T-helper 22 cell (primary cell): ENCODE data around the gene SKI.
"Not testable (repeated sequence)": the region's sequence is repeated elsewhere in the genome, so short reads cannot be mapped to it uniquely, and the experiment has no call there.

Experiments used
- DNase-seq: peaks from one replicate; pipeline ENCODE4 v3.0.0-alpha.2; 2020; ENCODE audit warnings: low read depth

SKI gene

DNA sequence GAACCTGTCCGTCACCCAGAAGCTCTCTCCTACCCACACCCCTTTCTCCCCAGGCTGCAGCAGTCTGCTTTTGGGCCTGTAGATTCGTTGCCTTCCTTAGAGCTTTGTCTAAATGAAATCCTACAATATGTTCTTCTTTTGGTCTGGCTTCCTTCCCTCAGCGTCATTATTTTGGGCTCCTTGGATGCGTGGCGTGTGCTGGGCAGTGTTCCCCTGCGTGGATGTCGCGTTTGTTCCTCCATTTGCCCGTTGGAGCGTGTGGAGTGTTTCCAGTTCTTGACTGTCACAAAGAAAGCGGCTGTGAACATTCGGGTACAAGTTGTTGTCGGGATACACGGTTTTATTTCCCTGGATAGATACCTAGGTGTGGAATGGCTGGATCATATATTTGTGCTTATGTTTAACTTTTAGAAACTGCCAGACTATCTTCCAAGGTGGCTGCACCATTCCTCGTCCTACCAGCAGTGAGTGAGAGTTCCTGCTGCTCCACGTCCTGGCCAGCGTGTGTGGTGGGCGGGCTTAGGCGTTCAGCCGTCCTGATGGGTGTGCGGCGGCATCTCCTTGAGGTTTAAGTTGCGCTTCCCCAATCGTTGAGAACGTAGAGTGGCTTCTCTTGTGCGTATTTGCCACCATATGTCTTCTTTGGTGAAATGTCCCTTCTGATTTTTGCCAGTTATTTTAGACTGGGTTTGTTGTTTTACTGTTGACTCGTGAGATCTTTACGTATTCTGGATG, 31.7 kb downstream of the SKI start:
- no peak for DNase-seq

DNA sequence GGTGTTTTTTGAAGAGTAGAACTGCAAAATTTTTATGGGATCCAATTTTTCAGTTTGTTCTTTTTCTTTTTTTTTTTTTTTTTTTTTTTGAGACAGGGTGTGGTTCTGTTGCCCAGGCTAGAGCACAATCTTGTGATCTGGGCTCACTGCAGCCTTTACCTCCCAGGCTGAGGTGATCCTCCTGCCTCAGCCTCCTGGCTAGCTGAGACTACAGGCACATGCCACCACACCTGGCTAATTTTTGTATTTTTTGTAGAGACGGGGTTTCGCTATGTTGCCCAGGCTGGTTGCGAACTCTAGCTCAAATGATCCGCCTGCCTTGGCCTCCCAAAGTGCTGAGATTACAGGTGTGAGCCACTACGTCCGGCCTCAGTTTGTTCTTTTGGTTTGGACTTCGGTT, 32.4 kb downstream of the SKI start:
- DNase-seq = not testable (repeated sequence)

DNA sequence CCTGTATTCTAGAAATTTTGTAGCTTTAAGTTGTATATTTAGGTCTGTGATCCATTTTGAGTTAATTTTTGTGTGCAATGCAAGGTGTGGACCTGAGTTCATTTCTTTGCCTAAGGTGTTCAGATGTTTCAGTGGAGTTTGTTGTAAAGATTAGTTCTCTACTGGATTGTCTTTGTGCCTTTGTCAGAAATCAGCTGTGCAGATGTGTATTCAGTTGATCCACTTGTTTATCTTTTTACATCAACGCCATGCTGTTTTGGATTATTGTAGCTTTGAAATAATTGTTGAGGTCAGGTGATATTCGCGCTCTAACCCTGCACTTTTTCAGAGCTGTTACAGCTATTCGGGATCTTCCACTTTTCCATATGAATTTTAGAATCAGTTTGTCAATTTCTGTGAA, 32.8 kb downstream of the SKI start:
- DNase-seq = no peak

DNA sequence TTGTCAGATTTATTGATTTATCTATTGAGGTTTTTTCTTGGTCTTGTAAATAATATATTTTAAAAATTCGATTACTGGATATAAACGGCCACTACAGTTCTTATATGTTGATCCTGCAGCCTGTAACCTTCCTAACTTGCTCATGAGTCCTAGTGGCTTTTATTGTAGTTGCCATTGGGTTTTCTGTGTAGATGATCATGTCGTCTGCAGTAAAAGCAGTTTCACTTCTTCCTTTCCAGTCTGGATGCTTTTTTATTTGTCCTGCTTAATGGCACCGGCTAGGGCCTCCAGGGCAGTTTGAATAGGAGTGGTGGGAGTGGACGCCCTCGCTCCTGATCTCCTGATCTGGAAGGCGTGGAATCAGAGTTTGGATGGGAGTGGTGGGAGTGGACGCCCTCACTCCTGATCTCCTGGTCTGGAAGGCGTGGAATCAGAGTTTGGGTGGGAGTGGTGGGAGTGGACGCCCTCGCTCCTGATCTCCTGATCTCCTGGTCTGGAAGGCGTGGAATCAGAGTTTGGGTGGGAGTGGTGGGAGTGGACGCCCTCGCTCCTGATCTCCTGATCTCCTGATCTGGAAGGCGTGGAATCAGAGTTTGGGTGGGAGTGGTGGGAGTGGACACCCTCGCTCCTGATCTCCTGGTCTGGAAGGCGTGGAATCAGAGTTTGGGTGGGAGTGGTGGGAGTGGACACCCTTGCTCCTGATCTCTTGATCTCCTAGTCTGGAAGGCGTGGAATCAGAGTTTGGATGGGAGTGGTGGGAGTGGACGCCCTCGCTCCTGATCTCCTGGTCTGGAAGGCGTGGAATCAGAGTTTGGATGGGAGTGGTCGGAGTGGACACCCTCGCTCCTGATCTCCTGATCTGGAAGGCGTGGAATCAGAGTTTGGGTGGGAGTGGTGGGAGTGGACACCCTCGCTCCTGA, 33.6 kb downstream of the SKI start:
- not testable (repeated sequence) for DNase-seq

DNA sequence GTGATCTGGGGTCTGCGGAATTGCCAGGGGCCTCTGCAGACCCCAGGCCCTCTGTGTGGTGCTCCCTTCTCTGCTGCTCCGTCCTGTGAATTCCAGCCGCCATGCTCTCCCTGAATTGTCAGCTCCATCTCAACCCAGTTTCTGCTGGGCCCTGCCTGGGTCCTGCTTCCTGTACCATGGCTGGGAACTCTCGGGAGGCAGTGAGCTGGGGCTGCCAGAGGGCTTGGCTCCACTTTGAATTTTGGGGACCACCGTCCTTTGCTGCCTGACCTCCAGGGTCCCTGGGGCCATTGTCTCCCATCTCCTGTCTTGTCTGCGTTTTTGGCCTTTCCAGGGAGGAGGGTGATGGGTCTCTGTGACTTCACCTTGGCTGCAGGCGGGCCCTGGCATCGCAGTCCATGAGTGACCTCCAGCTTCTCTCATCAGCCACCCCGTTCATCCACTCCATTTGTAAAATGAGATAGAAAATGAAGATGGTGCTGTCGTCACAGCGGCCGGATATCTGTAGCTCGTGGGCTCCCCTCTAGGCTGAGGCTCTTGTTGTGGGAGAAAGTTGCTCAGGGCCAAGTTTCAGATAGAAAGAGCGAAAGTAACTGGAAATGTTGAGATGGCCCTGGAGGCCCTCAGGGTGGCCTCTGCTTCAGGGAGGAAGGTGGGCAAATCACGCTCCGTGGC, 38.3 kb downstream of the SKI start:
- no peak for DNase-seq

DNA sequence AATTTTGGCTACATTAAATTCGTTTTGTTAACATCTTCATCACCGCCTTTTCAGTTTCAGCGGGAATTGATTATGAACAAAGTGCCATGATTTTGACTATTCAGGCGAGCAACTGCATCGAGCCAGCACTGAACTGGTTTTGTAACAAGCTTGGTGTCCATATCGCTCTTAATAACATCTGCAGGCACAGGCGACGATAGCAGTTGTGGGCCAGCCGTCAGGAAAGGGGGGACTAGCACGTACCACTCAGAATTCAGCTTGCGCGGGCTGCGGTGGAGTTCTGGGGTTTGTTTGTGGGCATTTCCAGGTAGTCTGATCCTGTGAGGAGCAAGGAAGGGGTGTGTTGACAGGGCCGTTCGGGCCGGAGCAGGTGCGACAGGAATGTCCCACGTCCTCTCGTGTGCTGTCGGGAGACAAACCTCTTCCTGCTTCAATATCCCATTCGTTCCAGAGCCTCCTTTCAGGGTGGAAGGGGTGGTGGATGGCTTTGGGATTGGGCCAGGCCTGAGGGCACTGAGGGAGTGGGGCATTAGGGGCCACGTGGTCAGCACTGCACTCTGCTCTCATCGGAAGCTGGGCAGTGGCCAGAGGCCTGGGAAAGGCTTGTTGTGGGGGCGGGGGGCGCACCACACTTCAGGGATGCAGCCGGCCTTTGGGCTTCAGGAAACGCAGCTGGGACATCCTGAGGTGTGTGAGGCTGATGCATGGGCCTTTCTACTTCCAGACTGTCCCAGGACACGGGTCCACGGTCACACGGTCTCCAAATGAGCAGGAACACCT, 39.1 kb downstream of the SKI start:
- DNase-seq = no peak

DNA sequence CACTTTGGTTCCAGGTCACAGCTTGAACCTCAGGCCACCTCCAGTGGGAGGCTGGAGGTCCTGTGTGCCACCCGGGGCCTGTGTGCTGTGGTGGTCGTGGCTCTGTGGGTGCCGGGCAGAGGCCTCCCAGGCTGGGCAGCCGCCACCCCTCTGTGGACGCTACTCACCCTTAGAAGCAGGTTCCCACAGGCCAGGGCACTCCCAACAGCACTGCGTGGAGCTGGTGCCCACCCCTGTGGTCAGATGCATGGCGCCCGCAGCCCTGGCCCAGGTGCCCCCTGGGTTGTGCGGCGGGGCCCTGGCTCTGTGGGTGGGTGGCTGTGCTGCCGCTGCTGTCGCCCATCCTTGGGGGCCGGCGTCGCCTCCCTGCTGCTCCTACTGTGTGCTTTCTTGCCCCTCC, 39.7 kb downstream of the SKI start:
- DNase-seq = no peak

DNA sequence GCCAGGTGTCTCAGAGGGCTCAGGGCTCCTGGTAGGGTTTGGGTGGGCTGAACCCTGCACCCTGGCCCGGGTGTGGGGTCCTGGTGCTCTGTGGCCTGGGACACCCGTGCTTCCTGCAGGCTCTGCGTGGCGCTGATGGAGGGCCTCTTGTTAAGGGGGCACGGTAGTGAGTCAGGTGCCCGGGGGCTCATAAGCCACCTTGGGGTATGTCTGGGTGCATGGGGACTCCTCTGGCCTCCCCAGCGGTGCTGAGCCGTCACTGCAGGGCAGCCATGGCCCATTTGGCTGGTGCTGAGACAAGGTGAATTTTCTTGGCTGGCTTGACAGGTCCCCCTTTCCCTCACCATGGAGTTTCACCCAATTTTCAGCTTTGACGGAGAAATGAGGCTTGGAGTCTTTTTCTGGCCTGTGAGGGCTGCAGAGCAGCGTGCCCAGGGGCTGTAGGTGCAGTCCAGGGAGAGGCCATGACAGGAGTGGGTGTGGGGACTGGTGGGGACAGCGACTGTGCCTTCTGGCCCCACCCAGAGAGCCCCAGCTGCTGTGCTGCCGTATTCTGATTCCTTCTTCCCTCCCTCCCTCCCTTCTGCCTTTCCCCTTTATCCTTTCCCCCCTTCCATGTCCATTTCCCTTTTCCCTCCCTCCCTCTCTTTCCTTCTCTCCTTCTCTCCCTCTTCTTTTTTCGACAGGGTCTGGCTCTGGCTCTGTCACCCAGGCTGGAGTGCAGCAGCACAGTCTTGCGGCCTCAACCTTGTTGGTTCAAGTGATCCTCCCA, 40.4 kb downstream of the SKI start:
- DNase-seq = no peak

DNA sequence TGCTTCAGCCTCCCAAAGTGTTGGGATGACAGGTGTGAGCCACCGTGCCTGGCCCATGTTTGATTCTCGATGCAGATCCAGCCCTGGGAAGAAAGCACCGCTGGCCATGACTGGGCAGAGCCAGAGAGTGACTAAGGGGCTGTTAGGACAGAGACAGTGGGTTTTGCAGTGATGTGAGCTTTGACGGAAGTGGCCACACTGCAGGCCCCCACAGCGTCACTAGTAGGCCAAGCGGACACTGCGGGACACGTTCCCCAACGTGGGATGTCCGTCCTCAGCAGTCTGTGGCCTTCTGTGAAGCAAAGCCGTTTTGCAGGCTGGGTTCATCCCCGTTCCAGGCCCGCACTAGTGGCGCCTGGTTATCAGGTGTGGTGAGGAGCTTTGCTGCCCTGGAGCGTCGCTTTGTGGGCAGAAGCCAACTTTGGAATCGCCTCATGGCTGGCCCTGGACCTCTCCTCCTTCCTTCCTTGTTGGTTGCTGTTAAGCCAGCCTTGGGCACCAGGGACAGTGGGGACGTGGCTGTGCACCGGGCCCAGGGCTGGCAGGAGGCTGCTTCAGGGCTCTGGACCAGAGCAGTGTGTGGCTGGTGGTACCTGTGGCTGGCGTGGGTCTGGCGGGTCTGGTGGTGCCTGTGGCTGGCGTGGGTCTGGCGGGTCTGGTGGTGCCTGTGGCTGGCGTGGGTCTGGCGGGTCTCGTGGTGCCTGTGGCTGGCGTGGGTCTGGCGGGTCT, 41.2 kb downstream of the SKI start:
- DNase-seq = no peak

DNA sequence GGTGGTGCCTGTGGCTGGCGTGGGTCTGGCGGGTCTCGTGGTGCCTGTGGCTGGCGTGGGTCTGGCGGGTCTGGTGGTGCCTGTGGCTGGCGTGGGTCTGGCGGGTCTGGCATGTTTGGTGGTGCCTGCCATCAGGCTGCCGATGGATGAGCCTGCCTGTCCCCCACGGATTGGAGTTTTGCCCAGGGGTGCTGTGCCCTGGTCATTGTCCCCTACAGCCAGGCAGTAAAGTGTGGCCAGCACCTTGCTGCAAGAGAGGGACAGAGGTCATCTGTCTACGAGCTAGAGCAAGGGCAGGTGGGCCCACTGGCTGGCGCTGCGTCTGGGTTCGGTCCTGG, 41.8 kb downstream of the SKI start:
- DNase-seq = no peak

DNA sequence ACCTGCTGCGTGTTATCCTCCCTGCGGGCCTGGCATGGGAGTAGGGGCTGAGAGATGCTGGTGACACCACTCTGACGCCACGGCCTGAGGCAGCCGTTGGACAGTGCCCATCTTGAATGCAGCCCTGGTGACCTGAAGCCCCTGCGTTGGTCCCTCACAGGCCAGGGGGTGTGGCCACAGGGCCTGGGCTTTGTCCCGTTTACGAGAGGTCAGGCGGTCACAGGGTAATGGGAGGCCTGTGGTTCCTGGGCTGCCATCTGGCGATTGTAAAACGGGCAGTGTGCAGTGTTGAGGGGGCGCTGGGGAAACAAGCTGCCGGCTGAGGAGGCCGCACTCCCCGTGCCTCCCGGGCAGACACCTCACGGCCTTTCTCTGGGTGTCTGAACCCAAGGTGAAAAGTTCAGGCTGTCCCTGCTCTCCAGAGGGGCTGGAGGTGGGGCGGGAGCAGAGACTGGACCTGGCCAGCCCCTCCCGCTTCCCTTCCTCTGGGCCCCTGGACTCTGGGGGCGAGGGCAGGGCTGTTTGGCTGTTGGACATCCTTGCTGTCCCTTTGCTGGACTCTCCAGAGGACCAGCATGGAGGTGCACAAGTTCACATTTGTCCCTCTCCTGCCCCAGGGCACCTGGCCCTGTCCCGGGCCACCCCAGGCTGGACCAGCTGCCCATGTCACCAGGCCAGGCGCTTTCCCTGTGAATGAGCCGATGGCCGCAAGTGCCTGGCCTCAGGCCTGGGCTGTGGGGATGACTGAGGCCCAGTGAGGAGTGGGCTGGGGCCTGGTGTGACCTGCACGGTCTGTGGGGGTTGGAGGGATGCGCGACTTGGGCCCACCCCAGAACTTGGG, 42.4 kb downstream of the SKI start:
- DNase-seq = no peak

DNA sequence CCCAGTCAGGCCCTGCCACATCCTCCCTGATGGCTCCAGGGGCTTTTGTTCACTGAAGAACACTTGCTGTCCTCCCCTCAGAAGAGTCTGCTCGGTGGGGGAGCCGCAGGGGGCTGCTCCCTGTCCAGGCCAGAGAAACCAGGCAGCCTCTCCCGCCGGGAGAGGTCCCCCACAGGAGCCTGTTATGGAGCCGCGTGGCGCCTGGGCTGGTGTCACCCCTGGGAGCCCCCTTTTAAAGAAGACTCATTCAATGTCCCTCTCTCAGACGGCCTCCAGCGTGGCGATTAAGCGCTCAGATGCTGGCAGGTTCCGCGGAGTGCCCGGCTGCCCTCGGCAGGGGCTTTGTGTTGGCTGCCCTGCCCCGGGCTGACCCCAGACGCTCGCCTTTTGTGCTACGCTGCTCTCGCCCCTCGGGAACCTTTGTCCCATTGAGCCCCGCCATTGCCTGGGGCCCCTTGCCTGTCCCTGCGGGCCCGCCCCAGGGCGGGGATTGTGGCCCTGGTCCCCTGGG, 43.1 kb downstream of the SKI start:
- no peak for DNase-seq

DNA sequence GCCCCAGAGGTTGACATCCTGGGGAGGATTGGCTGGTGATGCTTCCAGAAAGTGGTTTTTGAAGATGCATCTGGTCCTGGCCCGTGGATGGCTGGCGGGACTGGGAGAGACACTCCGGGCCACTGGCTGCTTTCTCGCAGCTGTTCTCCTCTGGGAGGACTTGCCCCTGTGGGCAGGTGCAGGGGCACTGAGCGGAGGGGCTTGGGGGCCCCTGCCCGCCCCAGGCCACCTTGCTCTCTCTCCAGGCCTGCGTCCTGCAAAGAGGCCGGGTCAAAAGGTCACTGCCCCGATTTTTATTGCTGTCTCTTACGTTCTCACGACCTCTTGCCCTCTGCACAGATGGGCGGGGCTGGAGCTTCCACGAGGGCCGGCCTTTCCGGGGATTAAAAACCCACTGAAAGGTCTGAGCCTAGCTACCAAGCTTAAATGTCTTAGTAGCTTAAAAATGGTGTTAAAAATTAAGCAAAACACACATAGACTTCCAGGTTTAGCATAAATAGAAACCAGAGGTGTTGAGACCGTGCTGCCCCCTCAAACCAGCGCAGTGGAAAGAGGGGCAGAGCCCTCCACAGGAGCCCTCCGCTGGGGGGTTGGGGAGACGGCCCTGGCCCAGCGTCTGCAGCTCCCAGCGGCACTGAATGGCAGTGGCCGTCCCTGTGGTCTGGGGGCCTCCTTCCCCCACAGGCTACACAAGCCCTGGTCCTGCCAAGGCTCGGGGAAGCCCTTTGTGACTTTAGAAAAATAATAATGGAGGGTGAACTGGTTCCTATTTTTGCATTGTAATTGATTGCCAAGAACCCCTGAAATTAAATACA, 43.9 kb downstream of the SKI start:
- DNase-seq = no peak

DNA sequence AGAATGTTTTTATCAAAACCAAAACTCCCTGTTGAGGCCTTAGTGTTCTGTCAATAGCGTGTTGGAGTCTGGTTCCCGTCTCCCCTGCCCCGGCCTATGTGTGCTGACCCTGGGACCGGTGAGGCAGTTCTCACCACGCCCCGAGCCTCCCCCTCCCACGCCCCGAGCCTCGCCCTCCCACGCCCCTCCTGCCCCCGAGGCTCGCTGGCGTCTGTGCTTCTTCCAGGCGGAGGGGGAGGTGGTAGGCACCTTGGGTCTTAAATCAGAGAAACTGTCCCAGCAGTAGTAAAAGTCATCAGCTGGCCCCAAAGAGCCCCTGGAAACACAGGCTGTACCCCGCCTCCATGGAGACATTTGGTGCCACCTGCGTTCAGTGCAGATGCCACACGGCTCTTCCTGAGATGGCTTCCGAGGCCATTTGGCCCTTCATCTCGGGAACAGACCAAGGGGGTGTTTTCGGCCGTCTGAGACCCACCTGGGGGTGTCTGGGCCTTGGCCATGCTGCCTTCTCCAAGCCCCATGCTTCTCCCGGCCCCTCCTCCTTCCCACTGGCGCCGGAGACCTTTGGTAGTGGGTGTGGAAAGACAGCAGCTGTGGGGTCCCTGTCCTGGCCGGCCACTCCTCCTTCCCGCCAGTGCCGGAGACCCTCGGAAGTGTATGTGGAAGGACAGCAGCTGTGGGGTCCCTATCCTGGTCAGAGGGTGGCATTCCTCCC, 44.7 kb downstream of the SKI start:
- DNase-seq = no peak

DNA sequence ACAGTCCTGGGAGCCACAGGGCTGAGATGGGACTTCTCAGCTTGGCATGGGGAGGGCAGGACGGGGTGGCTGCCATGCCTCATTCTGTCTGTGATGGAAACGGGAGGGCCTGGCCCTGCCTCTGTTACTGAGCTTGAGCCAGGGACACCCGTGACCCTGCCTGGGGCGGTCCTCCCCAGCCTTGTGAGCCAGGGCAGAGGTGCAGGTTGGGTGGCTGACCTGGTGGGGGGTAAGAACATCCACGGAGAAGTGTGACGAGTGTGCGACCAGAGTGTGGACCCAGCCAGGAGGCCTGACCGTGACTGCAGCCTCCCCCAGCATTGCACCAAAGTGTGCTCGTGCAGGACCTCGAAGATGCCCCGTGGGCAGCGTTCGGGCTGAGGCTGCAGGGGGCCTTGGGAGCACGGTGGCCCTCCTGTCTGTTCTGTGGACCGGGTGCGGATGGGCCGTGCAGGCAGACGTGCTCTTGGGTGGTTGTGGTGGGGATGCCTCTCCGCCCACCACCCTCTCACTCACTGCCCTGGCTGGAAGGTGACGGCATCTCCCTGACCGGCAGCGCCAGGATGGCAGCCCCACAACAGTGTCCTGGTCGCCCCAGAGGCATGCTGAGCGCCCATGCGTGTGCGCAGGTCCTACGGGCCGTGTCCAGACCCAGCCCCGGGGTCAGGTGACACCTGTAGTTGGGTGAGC, 45.4 kb downstream of the SKI start:
- DNase-seq = no peak

DNA sequence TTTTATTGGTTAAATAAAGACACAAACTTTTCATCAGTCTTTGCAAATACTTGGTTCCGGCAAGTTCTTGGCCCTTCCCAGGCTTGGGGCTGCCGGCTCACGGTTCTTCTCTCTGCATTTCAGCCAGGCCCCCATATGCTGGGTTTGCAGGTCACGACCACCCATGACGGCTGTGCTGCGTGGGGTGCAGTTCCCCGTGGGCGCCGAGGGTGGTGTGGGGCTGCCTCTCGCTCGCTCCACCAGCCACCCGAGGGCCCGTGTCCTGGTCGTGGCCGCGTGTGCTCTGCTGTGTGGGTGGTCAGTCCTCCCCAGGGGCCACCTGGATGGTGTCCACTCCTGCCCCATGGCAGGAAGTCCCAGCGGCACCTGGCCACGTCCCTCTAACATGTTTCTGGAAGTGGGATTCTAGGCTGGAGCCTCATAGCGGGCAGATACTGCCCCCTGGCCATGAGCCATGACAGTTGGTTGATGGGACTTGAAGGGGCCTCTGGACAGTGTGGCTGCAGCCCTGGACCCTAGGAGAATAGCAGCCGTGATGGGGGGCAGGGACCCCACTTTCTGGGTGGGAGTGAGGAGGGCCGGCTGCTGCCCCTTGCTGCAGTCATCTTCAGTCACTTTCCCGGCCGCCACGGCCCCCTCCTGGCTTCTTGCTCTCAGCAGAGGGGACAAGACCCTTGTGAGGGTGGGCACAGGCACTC, 46.3 kb downstream of the SKI start:
- no peak for DNase-seq
